Measurements from ENCODE around the gene SULT4A1. TPM values are rescaled to one million over a fixed set of nuclear protein-coding genes. Genes with fewer than 3 reads are reported as not detected.

The SULT4A1 gene
- total and polyA plus RNA-seq, 2 of the 8 experiments (the other 6 are each of a cell fraction or from before 2014, with no cell fraction given) = 9.1 to 11.8 TPM

DNA sequence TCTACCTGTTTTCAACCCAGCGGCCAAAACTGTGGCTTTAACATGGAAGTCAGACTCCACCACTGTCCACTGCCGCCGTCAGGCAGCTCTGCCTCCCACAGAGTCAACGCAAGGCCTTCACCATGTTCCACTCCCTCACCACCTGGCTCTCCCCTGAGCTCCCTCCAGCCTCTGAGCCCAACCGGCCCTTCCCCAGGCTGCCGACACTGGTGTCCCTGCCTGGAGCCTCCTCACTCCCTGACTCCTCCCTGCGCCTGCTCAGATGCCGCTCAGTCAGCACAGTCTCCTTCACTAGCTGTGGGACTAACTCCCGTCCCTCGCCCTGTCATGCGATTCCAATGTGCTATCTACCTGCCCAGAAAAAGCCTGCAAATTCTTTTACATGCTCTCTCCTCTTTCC is 16.3 kb downstream of the SULT4A1 start:
- Histone ChIP-seq H3K18ac (ENCODE audit: extremely low read depth, low read length) (no peak overlapping the region), H3K9me3 (ENCODE audit: insufficient read depth in 2 of 2, low read depth in 1 of 2, low read length in 1 of 2) (no peaks in the 10 kb centered on the region), H3K9ac (replicated peaks in 1 of 4; ENCODE audit: extremely low read depth in 1 of 4, low read depth in 3 of 4, low read length in 3 of 4) (no peak overlapping the region), H3K36me3 (ENCODE audit: control insufficient read depth in 2 of 4, insufficient read depth in 4 of 4, low read length in 3 of 4) (no peaks in the 10 kb centered on the region), H2BK5ac (ENCODE audit: low read depth, low read length) (peak overlapping the region; percentile 31; the same call in 1 of the 2 replicates), H4K91ac (replicated peaks; ENCODE audit: insufficient read length, low read length) (no peak overlapping the region), H3K23me2 (ENCODE audit: low read depth, low read length) (no peaks in the 10 kb centered on the region), H3K4me3 (ENCODE audit: extremely low read depth in 1 of 4, insufficient read depth in 2 of 4, low read depth in 3 of 4, low read length in 4 of 4) (no peak overlapping the region), H3K79me2 (ENCODE audit: control insufficient read depth in 1 of 2, insufficient read depth in 2 of 2, low read length in 2 of 2) (peaks cover 0 to 65% of the 10 kb centered on the region in 2 experiments; a peak in 3 of 4 replicates), H2BK20ac (ENCODE audit: low read length) (no peak overlapping the region), H2BK120ac (replicated peaks; ENCODE audit: low read depth, low read length) (no peak overlapping the region), H4K20me1 (replicated peaks in 1 of 2; ENCODE audit: control insufficient read depth in 1 of 2, insufficient read depth in 2 of 2, low read length in 2 of 2) (peaks cover 20 to 34% of the 10 kb centered on the region in 2 experiments), H3K4me2 (ENCODE audit: insufficient read depth in 1 of 2, low read depth in 2 of 2, low read length in 2 of 2) (no peak overlapping the region), H3K4ac (replicated peaks; ENCODE audit: insufficient read length, low read depth, low read length) (no peak overlapping the region), H4K8ac (ENCODE audit: extremely low read depth, insufficient read depth, low read length) (no peak overlapping the region), H3K56ac (replicated peaks; ENCODE audit: insufficient read length, low read depth, low read length) (no peak overlapping the region), H3K14ac (ENCODE audit: insufficient read length) (no peak overlapping the region), H3K79me1 (ENCODE audit: low read depth, low read length) (peaks cover 42% of the 10 kb centered on the region), H2AFZ (ENCODE audit: low read length) (no peak overlapping the region), H2AK5ac (ENCODE audit: low read depth, low read length) (no peak overlapping the region), H2BK15ac (ENCODE audit: low read length) (no peak overlapping the region; the same call in 1 of the 2 replicates), H3K23ac (ENCODE audit: insufficient read length) (no peak overlapping the region), H2BK12ac (ENCODE audit: low read depth, low read length) (no peak overlapping the region), H3K27me3 (replicated peaks in 1 of 4; ENCODE audit: control insufficient read depth in 3 of 4, extremely low read depth in 1 of 4, insufficient read depth in 3 of 4, low read length in 3 of 4) (no peaks in the 10 kb centered on the region), H3K4me1 (replicated peaks in 1 of 4; ENCODE audit: control insufficient read depth in 3 of 4, insufficient read depth in 4 of 4, low read length in 3 of 4) (peaks cover 0 to 16% (median 2%) of the 10 kb centered on the region in 4 experiments; a peak in 4 of 7 replicates), H3K27ac (ENCODE audit: low read depth, low read length) (no peak overlapping the region), H4K5ac (ENCODE audit: insufficient read length, low read depth, low read length) (no peak overlapping the region)
- ChIA-PET POLR2A (ENCODE audit: partially characterized antibody) (interaction anchor here (1.0 to 3.4 kb wide), 6 partner anchors 12 to 23 kb away, joined by 3 to 12 read pairs (median 4); no protein-coding TSS in a partner anchor), CTCF (ENCODE audit: partially characterized antibody) (interaction anchor here (0.7 to 2.4 kb wide), 10 partner anchors 8 to 68 kb away, joined by 3 to 7 read pairs (median 3); no protein-coding TSS in a partner anchor)
- WGBS, 2 experiments (ENCODE audit: extremely low coverage in 1 of 2, insufficient coverage in 1 of 2, insufficient read length in 1 of 2, insufficient replicate concordance in 2 of 2, low coverage in 1 of 2, low lambda C conversion rate in 2 of 2, missing lambda C conversion rate in 1 of 2) = 92% methylated on average over 11 of the region's 11 CpGs; no CpG with 5 or more reads in 1 of the 2 experiments
- FAIRE-seq = no peak
- TF ChIP-seq RNF2 (IDR thresholded peaks at IDR 0.05; ENCODE audit: borderline replicate concordance, low read depth, low read length, missing control alignments, poor library complexity, severe bottlenecking) (no peak), CEBPB (IDR thresholded peaks at IDR 0.05; ENCODE audit: low read depth, low read length) (no peak), BRCA1 (IDR thresholded peaks at IDR 0.05; ENCODE audit: low read depth, low read length) (no peak)
- DNase-seq (ENCODE audit: low read depth in 1 of 2, low spot score in 2 of 2) = no peak
